ENCODE data around the gene GPR75. TPM values are rescaled to one million over a fixed set of nuclear protein-coding genes. Genes with fewer than 3 reads are reported as not detected.

The GPR75 gene
- total RNA-seq, 1 experiment from 2014 or later = 5.3 TPM

DNA sequence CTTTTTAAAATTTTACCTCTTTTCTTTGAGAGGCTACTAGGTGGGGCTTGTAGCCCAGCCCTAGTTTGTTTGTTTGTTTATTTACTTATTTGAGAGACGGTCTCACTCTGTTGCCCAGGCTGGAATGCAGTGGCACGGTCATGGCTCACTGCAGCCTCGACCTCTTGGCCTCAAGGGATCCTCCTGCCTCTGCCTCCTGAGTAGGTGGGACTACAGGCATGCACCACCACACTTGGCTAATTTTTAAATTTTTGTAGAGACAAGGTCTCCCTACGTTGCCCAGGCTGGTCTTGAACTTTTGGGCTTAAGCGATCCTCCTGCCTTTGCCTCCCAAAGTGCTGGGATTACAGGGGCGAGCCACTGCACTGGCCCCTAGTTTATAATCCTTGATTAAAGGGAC lies 38.0 kb downstream of the GPR75 start:
- H2BK15ac ChIP-seq (ENCODE audit: low read depth, low read length) = no peak overlapping the region
- no peak overlapping the region for H3K4me2 ChIP-seq (ENCODE audit: insufficient read depth, insufficient read length, low read length)
- no peaks in the 10 kb centered on the region for H3K9me3 Mint-ChIP-seq

More for the DNA sequence above, 38.0 kb downstream of the GPR75 start:
- Histone ChIP-seq H3K14ac (ENCODE audit: insufficient read depth, low read length) (no peak overlapping the region), H3K18ac (ENCODE audit: insufficient read length, low read depth, low read length) (no peak overlapping the region), H2AK5ac (ENCODE audit: insufficient read length, low read length) (no peak overlapping the region), H3K56ac (ENCODE audit: insufficient read length, low read depth, low read length) (no peak overlapping the region), H3K23me2 (ENCODE audit: insufficient read length, low read depth, low read length, poor library complexity, severe bottlenecking) (no peaks in the 10 kb centered on the region), H3K27ac (ENCODE audit: insufficient read length, low read depth, low read length) (no peak overlapping the region), H2BK20ac (ENCODE audit: low read depth, low read length, poor library complexity, severe bottlenecking) (no peak overlapping the region), H3K4ac (ENCODE audit: low read depth, low read length) (no peak overlapping the region), H3K4me1 (ENCODE audit: insufficient read depth, low read length) (peaks cover 4% of the 10 kb centered on the region; the same call in 1 of the 2 replicates), H4K5ac (ENCODE audit: insufficient read length, low read depth, low read length) (no peak overlapping the region), H3K27me3 (ENCODE audit: insufficient read depth, low read length) (no peaks in the 10 kb centered on the region), H3K9ac (ENCODE audit: extremely low read depth, insufficient read length, low read length) (no peak overlapping the region), H2BK120ac (ENCODE audit: low read depth, low read length, poor library complexity, severe bottlenecking) (no peak overlapping the region), H4K20me1 (ENCODE audit: control insufficient read depth, insufficient read depth, insufficient read length) (no peaks in the 10 kb centered on the region), H2BK12ac (ENCODE audit: insufficient read length, low read depth, low read length) (no peak overlapping the region), H3K9me3 (ENCODE audit: control insufficient read depth, low read depth, low read length) (no peaks in the 10 kb centered on the region), H4K8ac (replicated peaks; ENCODE audit: insufficient read length, low read depth, low read length) (no peak overlapping the region), H3K79me2 (ENCODE audit: insufficient read depth, low read length) (no peaks in the 10 kb centered on the region), H3K23ac (ENCODE audit: insufficient read length, low read depth, low read length) (no peak overlapping the region), H2AFZ (ENCODE audit: low read length) (no peak overlapping the region), H2BK5ac (ENCODE audit: insufficient read length, low read length) (no peak overlapping the region), H3K79me1 (ENCODE audit: insufficient read depth, low read depth, low read length, poor library complexity, severe bottlenecking) (no peaks in the 10 kb centered on the region), H4K91ac (ENCODE audit: insufficient read length, low read depth, low read length) (no peak overlapping the region), H3T11ph (ENCODE audit: low read length) (no peak overlapping the region)
- Mint-ChIP-seq H3K27ac (no peak overlapping the region), H3K36me3 (ENCODE audit: insufficient read depth in 1 of 3, low read depth in 3 of 3) (peaks cover 0 to 10% (median 5%) of the 10 kb centered on the region in 3 experiments; a peak in 3 of 7 replicates), H3K27me3 (ENCODE audit: low read depth) (no peaks in the 10 kb centered on the region), H3K4me3 (no peak overlapping the region), H3K4me1 (peaks cover 11 to 18% of the 10 kb centered on the region in 2 experiments)
- no CpG with 5 or more reads among the region's 6 CpGs for WGBS (ENCODE audit: extremely low coverage, insufficient read length, low lambda C conversion rate)
- no peak for DNase-seq
- TF ChIP-seq, protein P1, sequence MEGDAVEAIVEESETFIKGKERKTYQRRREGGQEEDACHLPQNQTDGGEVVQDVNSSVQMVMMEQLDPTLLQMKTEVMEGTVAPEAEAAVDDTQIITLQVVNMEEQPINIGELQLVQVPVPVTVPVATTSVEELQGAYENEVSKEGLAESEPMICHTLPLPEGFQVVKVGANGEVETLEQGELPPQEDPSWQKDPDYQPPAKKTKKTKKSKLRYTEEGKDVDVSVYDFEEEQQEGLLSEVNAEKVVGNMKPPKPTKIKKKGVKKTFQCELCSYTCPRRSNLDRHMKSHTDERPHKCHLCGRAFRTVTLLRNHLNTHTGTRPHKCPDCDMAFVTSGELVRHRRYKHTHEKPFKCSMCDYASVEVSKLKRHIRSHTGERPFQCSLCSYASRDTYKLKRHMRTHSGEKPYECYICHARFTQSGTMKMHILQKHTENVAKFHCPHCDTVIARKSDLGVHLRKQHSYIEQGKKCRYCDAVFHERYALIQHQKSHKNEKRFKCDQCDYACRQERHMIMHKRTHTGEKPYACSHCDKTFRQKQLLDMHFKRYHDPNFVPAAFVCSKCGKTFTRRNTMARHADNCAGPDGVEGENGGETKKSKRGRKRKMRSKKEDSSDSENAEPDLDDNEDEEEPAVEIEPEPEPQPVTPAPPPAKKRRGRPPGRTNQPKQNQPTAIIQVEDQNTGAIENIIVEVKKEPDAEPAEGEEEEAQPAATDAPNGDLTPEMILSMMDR (conservative IDR thresholded peaks at IDR 0.05) = no peak
